H4 (cell line): Measurements from ENCODE around the gene MUC7. TPM values are rescaled to one million over a fixed set of nuclear protein-coding genes. Genes with fewer than 3 reads are reported as not detected.
"Not testable (repeated sequence)": the region's sequence is repeated elsewhere in the genome, so short reads cannot be mapped to it uniquely, and the experiment has no call there.

Experiments used
- DNase-seq: peaks from one replicate; pipeline ENCODE4 v3.0.0-alpha.2; 2015; ENCODE audit warnings: low spot score
- total RNA-seq: library from RNA; depleted of rRNA; stranded (reverse); fragments of >200 nt; shearing (Covaris generic); gene quantifications from 2 replicates; pipeline ENCODE4 v1.2.3, GENCODE V29; 2014; rRNA removed

The MUC7 gene
- total RNA-seq, result not detected in 2 replicates

DNA sequence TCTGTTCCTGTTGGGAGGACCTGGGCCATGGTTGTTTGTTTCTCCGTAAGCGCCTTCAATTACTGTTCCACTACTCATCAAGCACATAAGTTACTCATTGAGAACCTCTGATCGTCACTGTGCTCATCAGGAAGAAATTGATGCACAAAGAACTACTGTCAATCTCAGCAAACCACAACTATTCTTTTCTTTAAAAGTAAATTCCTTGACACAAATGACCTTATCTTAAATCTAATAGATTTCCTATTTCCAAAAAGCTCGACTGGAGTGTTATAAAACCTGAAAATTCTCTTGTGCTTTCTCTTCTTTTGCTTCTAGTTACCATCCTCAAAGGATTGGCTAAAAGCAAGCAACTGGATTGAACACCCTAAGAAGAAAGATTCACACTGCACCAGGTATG is at the start of gene MUC7:
TSS of gene MUC7 (plus strand) at position 301 of the 400 bp plus-strand sequence. CDS start 1,825 bp downstream, outside the sequence.
- no peak for DNase-seq

DNA sequence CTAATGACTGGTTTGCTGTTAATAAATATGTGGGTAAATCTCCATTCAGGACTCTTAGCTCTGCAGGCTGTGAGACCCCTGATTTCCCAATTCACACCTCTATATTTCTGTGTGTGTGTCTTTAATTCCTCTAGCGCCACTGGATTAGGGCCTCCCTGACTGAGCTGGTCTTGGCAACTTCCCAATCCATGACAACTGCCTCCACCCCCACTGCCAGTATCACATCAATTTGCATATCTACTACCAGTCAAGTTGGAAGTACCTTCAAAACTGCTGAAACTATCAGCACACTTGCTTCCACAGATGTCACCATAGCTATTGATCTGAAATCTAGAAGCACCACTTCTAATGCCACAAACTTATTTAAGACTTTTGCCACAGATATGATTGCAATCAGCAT is 46.7 kb upstream of the MUC7 start:
- DNase-seq, result no peak

DNA sequence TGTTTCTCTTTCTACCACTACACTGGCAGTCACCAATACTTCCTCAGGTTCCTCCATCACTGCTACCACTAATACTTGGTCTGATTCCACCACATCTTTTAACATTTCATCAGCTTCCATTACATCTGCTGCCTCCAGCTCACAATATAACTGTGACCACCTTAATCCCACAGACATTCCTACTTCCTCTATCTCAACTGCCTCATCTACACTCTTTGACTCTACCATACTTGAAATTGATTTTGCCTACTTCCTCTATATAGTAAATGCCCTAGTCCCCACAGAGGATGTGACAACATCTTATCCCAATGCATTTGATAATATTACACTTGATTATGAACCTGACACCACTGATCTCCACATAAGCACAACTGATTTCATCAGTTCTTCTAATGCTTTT is 45.2 kb upstream of the MUC7 start:
- no peak for DNase-seq

DNA sequence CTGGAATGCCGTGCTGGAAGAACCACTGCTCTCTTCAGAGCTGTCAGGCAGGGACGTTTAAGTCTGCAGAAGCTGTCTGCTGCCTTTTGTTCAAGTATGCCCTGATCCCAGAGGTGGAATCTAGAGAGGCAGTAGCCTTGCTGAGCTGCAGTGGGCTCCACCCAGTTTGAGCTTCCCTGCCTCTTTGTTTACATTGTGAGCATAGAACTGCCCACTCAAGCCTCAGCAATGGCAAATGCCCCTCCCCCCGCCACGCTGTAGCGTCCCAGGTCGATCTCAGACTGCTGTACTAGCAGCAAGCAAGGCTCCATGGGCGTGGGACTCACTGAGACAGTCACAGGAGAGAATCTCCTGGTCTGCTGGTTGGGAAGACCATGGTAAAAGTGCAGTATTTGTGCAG is 34.8 kb upstream of the MUC7 start:
- no peak for DNase-seq

DNA sequence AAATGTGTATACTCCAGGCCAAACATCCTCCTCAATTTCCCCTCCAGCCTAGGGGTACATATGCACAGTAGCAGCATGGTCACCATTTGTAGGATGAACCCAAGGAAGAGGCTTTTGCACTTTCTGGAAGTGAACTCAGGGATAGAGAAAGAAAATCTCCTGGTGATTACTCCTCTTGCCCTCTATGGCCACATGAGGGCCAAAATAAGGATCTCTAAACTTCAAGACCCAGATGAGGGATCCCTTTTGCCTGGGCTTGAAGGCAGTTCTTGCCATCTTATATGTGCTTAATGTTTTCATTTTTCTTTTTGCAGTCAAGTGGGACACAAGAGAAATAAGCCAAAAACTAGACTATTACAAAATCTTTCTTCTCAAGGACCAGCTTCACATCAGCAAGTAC is 29.5 kb upstream of the MUC7 start:
- no peak for DNase-seq

DNA sequence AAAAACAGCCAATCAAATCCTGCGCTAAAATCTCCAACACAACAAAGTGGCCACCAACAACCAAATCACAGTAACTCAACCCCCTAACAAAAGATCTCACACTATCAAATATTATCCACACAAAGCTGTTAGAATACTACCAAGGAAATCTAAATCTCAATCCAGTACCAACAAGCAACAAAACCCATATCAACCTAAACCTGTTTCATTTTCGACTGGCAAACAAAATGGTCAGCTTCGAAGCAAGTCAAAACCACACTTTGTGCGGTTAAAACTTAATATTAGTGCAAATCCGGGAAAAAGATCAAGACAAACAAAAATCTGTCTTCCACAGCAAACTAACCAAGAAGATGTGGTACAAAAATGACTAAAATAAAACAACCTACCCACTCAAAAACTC is 28.7 kb upstream of the MUC7 start:
- DNase-seq, result no peak

DNA sequence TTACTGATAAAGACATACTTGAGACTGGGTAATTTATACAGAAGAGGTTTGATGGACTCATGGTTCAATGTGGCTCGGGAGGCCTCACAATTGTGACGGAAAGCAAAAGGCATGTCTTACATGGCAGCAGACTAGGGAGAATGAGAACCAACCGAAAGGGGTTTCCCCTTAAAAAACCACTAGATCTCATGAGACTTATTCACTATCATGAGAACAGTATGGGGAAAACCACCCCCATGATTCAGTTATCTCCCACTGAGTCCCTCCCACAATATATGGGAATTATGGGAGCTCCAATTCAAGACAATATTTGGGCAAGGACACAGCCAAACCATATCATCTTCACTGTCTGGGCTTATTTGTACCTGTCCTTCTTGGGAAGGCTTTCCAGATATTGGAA is 22.8 kb upstream of the MUC7 start:
- DNase-seq, result no peak

DNA sequence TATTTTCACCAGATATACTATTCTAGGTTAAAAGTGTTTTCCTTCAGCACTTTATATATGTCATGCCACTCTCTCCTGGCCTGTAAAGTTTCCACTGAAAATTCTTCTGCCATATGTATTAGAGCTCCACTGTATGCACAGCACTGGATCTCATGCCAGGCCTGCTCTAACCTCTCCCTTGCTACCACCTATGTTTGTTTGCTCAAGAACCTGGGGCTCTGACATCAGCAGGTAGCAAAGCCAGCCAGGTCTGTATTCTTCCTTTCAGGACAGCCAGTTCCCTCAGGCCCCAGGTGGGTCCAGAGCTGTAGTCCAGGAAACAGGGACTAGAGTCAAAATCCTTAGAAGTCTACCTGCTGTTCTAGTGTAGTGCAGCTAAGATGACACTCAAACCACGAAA is 19.1 kb upstream of the MUC7 start:
- no peak for DNase-seq

DNA sequence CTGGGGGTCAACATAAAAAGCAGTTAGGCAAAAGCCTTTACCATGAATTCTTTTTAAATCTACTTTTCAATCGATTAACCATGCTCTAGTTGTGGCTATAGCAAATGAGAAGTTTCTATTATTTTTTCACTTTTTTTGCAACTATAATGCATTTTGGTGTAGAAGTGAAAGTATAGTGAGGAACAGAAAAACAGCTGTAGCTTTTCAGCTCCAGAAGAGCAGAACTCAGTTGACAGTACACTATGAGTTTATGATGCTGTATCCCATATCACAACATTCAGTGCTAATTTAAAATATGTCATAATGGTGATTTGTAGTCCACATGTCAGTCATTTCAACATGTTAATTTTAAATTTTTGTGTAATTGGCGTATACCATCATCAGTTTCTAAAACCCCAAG is 8.7 kb upstream of the MUC7 start:
- no peak for DNase-seq

DNA sequence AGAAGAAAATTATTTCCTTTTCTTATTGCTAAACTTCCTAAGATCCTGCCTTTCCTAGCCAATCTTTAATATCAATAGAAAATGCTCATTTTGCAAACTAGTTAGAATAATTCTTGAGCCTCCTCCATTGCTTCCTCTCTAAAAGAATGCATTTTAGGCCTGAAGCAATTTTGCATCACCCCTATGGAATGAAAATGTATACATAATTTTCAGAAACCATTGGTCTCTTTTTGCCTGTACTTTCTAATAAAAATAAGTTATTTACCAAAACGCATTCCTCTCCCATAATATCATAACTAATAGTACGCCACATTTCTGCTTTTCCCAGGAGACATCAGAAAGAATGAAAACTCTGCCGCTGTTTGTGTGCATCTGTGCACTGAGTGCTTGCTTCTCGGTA is 1.7 kb downstream of the MUC7 start:
- no peak for DNase-seq

DNA sequence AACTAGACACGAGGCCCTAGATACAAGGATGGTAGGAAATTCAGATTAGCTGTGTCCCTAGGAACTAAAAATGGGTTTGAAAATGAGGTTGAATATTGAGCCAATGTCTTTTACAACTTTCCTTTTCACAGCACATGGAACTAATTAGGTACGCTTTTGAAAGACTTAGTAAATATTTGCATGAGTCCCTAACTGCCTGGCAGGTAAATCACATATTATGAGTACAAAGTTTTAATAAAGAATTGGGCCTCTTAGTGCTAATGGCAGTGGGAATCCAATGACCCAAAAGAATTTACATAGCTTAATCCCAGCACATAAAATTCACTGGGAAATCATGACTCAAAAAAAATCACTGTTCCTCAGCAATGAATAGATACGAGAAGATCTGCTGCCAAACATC is 16.8 kb downstream of the MUC7 start:
- no peak for DNase-seq

DNA sequence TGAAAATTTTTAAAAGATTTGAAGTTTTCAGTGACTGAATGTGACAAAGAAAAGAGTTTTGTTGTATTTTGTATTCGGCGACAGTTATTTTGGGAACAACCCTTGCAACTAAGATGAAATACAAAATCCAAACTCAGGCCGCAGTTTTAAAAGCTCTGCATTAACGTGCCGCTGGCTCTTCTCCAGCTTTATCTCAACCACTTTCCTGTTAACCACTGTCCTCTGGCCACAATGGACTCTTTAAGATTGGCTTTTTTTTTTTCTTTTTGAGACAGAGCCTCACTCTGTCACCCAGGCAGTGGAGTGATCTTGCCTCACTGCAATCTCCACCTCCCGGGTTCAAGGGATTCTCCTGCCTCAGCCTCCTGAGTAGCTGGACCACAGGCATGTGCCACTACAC is 24.2 kb downstream of the MUC7 start:
- DNase-seq, result no peak

DNA sequence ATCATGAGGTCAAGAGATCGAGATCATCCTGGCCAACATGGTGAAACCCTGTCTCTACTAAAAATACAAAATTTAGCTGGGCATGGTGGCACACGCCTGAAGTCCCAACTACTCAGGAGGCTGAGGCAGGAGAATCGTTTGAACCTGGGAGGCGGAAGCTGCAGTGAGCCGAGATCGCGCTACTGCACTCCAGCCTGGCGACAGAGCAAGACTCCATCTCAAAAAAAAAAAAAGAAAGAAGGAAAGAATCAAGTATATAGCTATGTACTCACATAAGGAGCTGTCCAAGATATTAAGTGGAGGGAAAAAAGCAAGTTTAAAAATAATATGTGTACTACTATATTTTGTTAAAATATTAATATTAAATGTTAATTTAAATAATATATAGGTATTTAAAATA is 29.8 kb downstream of the MUC7 start:
- not testable (repeated sequence) for DNase-seq

DNA sequence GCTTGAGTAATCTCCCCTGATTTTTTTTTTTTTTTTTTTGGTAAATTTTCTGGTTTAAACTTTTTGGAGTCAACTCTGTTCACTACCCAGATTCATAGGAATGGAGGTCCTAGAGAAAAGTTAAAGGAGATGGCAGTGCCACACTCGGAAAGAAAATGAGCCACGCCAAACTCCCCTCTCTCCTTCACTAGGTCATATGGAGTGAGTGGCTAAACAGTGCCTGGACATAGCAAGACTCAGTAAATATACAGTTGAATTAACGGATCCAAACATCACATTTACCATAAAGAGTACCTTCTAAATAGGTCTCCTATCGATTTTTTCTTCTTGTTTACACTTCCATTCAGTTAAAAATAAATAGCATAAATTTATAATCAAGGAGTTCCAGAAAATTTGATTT is 32.7 kb downstream of the MUC7 start:
- DNase-seq, result no peak

DNA sequence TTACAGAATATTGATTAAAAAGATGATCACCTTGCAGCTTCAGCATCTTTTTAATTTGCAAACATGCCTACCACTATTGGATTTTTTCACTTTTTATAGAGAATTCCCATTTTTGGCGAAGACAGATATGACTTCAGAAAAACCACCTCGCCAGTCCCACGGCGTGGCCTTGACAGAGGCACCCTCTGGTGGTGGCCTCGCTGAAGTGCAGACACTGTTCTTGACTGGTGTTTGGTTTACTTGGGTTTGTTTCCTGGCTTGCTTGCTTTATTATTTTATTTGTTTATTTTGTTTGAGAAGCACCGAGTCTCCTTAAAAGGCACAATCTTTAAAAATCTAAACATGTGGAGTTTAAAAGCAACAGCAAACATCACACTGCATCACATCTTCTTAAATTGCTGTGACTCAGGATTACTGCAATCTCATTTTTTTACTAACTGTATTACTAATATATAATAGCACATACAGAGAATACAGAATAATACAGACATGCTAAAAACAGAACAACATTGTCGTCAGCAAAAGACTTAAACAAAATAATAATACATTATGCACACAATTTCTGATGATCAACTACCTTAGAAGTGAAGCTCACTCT is 33.3 kb downstream of the MUC7 start:
- DNase-seq, result peak; percentile 47

DNA sequence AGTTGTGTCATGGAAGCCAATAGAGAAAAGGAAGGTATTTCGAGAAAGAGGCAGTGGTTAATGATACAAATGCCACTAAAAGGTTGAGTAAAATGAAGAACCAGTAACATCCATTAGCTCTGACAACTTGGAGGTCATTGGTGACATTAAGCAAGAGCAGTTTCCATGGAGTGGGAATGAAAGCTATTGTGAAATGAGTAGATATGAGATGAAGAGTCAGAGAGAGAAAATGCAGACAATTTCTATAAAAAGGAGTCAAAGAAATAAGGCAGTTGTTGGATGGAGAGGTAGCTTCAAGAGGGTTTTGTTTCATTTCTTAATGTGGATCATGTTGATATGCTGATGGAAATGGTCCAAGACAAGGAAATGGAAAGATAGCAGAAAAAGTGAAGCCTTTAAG is 36.8 kb downstream of the MUC7 start:
- DNase-seq, result no peak

DNA sequence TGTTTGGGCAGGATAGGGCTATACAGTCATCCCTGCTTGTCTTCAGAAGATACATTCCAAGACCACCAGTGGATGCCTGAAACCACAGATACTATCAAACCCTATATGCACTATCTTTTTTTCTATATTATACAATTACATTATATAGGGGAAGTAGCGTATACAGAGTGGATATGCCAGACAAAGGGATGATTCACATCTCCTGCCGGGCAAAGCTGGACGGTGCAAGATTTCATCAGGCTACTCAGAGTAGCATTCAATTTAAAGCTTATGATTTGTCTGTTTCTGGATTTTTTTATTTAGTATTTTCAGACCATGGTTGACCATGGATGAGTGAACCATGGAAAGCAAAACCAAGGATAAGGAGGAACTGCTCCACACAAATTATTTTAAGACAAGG is 39.4 kb downstream of the MUC7 start:
- no peak for DNase-seq

DNA sequence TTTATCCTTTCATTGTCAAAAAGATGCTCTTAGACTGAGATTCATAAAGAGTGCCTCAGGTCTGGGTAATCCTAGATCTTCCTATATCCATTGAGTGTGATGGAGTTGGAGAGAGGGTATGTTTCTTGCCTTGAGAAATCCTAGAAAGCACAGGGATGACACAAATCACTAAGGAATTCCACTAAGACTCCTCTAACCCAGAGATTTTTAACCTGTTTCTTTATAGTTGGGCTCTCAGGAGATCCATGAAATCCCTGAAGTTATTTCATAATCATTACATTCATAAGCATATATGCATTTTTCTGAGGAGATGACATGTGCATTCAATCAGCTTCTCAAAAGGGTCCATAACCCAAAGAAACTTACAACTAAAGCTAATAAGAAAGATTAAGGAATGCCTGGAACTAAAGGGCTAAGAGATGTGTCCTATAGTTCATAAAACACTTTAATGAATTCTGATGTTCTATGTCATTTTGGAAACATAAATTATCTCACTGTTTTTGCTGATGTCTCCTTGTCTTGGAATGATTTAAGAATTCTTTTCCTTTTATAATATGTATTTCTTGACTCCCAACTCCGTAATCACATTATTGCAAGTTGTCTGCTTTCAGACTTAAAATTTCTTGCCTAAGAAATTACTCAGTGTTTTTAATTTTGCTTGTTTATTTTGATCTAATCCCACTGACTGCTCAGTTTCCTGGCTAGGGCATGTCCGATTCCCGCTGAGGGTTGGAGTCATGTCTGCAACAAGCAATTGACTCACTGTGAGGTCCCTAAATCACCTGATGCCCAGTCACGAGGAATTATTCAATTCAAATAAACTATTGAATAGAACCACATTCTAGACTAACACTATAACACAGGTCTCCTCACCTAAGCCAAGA is 43.6 kb downstream of the MUC7 start:
- DNase-seq, result peak; percentile 75

DNA sequence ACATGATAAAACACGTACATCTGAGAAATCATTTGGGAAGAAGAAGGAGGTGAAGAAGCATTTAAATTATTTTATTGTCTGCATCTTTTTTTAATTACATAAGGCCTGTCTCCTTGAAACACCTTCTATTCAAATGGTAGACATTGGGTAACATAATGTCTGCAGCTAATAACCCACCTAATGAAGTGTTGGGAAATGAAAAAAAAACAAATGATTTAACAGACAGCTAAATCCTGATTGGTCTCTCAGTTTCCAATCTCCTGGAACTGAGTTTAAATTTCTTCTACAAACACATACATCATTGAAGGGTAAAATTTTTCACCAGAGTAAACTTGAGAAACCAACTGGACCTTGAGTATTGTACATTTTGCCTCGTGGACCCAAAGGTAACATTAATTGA is 46.3 kb downstream of the MUC7 start, which contains the start of gene AMTN:
TSS of gene AMTN (plus strand) at position 301 of the 400 bp plus-strand sequence. CDS start 209 bp downstream, outside the sequence.
- no peak for DNase-seq

DNA sequence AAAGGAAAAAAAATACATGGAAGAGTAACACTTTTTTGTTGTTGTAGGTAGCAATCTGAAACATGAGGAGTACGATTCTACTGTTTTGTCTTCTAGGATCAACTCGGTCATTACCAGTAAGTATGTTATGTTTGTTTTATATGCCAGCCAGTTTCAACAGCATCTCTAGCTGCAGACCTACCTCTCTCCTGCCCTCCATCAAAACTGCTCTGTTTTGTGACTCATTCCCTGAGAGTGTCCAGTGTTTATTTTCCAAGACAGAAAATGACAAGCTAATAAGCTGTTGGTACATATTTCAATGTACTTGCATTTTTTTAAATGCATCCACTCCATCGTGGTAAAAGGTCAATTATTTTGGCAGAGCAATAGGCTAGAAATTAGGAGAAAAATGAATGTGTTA is 46.7 kb downstream of the MUC7 start:
- peak; percentile 79 for DNase-seq

DNA sequence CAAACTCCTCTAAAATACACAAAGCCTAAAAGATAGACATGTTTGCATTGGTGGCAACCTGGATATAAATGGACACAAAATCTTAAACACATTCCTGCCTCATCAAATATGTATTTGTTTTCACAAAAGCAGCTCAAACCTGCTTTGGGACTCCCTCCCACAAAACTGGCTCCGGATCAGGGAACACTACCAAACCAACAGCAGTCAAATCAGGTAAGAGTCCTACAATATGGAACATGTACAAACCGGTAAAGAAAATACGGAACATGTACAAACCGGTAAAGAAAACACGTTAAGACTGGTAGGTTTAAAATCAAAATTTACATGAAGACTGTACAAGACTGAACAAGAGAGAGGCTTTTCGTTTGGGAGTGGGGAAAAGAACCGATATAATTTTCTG is 50.6 kb downstream of the MUC7 start:
- no peak for DNase-seq

DNA sequence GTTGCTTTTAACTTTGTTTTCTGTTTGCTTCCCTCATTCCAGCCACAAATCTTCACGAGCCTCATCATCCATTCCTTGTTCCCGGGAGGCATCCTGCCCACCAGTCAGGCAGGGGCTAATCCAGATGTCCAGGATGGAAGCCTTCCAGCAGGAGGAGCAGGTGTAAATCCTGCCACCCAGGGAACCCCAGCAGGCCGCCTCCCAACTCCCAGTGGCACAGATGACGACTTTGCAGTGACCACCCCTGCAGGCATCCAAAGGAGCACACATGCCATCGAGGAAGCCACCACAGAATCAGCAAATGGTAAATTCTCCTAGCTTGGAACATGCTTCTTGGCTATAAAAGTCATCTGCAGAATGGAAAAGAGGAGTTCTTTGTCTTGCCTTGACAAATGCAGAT is 59.0 kb downstream of the MUC7 start:
- no peak for DNase-seq

DNA sequence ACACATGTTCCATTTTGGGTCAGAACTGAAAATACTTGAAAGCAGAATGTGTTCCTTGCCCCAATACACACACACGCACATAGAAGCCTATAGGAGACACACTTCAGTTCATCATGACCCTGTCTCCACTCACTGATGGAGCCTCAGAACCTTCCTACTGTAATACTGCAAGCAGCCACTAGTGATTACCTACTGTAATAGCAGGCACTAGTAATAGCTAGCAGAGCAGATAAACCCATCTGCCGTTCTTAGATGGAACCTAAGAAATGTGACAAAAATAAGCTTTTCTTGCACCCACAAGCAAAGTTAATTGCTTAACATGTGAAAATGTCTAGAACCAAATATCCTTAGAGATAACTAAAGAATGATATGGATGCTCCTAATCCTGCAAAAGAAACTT is 60.0 kb downstream of the MUC7 start:
- no peak for DNase-seq
